ENCODE data around the gene UGT3A2.
"Not testable (repeated sequence)": the region's sequence is repeated elsewhere in the genome, so short reads cannot be mapped to it uniquely, and the experiment has no call there.

UGT3A2 gene

GRCh38 chr5:36054647-36055046 is 12.0 kb downstream of the UGT3A2 start:
- DNase-seq (ENCODE audit: low read depth): peak; percentile 22

GRCh38 chr5:36052538-36052937 is 14.1 kb downstream of the UGT3A2 start:
- DNase-seq (ENCODE audit: low read depth): no peak

GRCh38 chr5:36049949-36050348 is 16.7 kb downstream of the UGT3A2 start:
- no peak for DNase-seq (ENCODE audit: low read depth)

GRCh38 chr5:36047384-36048160 is 19.1 kb downstream of the UGT3A2 start:
- no peak for DNase-seq (ENCODE audit: low read depth)

GRCh38 chr5:36045895-36046294 is 20.8 kb downstream of the UGT3A2 start:
- no peak for DNase-seq (ENCODE audit: low read depth)

- DNase-seq (ENCODE audit: low read depth): no peak
These were observed 25.2 kb downstream of the UGT3A2 start for GRCh38 chr5:36041537-36041845.

GRCh38 chr5:36040651-36041536 is 25.8 kb downstream of the UGT3A2 start:
- no peak for DNase-seq (ENCODE audit: low read depth)

- no peak for DNase-seq (ENCODE audit: low read depth)
These were observed 31.0 kb downstream of the UGT3A2 start for GRCh38 chr5:36035696-36036095.

- not testable (repeated sequence) for DNase-seq (ENCODE audit: low read depth)
These were observed 32.0 kb downstream of the UGT3A2 start for GRCh38 chr5:36034536-36035134.

GRCh38 chr5:36033486-36033885 is 33.2 kb downstream of the UGT3A2 start:
- DNase-seq (ENCODE audit: low read depth): no peak

- no peak for DNase-seq (ENCODE audit: low read depth)
These were observed 33.6 kb downstream of the UGT3A2 start for GRCh38 chr5:36033047-36033446.

- no peak for DNase-seq (ENCODE audit: low read depth)
These were observed 35.5 kb downstream of the UGT3A2 start for GRCh38 chr5:36031223-36031622.

GRCh38 chr5:36029914-36030313 is 36.8 kb downstream of the UGT3A2 start:
- no peak for DNase-seq (ENCODE audit: low read depth)

GRCh38 chr5:36028816-36029465 is 37.7 kb downstream of the UGT3A2 start:
- DNase-seq (ENCODE audit: low read depth): no peak

- DNase-seq (ENCODE audit: low read depth): no peak
These were observed 39.0 kb downstream of the UGT3A2 start for GRCh38 chr5:36027711-36028110.

GRCh38 chr5:36026706-36027465 is 39.8 kb downstream of the UGT3A2 start:
- DNase-seq (ENCODE audit: low read depth): no peak

GRCh38 chr5:36022246-36022645 is 44.4 kb downstream of the UGT3A2 start:
- not testable (repeated sequence) for DNase-seq (ENCODE audit: low read depth)

GRCh38 chr5:36019584-36019983 is 47.1 kb downstream of the UGT3A2 start:
- DNase-seq (ENCODE audit: low read depth): not testable (repeated sequence)

- DNase-seq (ENCODE audit: low read depth): no peak
These were observed 49.1 kb downstream of the UGT3A2 start for GRCh38 chr5:36017622-36018021.

- no peak for DNase-seq (ENCODE audit: low read depth)
These were observed 49.7 kb downstream of the UGT3A2 start for GRCh38 chr5:36017004-36017403.

GRCh38 chr5:36013182-36013581 is 53.5 kb downstream of the UGT3A2 start:
- DNase-seq (ENCODE audit: low read depth): no peak

- DNase-seq (ENCODE audit: low read depth): no peak
These were observed 57.0 kb downstream of the UGT3A2 start for GRCh38 chr5:36009698-36010097.
